Measurements from ENCODE around the gene RASD1.
"Not testable (repeated sequence)": the region's sequence is repeated elsewhere in the genome, so short reads cannot be mapped to it uniquely, and the experiment has no call there.

Gene RASD1

GRCh38 chr17:17499402-17500145, 3.4 kb upstream of the RASD1 start:
- DNase-seq: no peak

GRCh38 chr17:17498606-17499301, 2.6 kb upstream of the RASD1 start:
- DNase-seq: no peak

- no peak for DNase-seq
Measured at GRCh38 chr17:17497845-17498520, 1.8 kb upstream of the RASD1 start.

GRCh38 chr17:17497065-17497844, 1.1 kb upstream of the RASD1 start:
- no peak for DNase-seq

- DNase-seq: peak in 6 of 56 donors; percentile 27 to 81 (median 49)
Measured at GRCh38 chr17:17495536-17496188, 533 bp downstream of the RASD1 start.

GRCh38 chr17:17494870-17495535, 1.2 kb downstream of the RASD1 start:
- DNase-seq: peak in 15 of 56 donors; percentile 19 to 61 (median 44)

GRCh38 chr17:17494499-17494869, 1.7 kb downstream of the RASD1 start:
- peak in 1 of 56 donors; percentile 48 for DNase-seq

GRCh38 chr17:17493986-17494466, 2.2 kb downstream of the RASD1 start:
- no peak for DNase-seq

GRCh38 chr17:17493249-17493985, 2.8 kb downstream of the RASD1 start:
- DNase-seq: peak in 2 of 56 donors; percentile 31 to 32

GRCh38 chr17:17492571-17492970, 3.6 kb downstream of the RASD1 start:
- DNase-seq: no peak

- no peak for DNase-seq
Measured at GRCh38 chr17:17492085-17492484, 4.1 kb downstream of the RASD1 start.

GRCh38 chr17:17491546-17491988, 4.6 kb downstream of the RASD1 start:
- DNase-seq: peak in 18 of 56 donors; percentile 25 to 75 (median 48)

- DNase-seq: no peak
Measured at GRCh38 chr17:17491031-17491471, 5.1 kb downstream of the RASD1 start.

GRCh38 chr17:17487998-17488397, 8.2 kb downstream of the RASD1 start:
- no peak for DNase-seq

GRCh38 chr17:17486416-17486815, 9.8 kb downstream of the RASD1 start:
- not testable (repeated sequence) for DNase-seq

- no peak for DNase-seq
Measured at GRCh38 chr17:17485420-17485819, 10.8 kb downstream of the RASD1 start.

- no peak for DNase-seq
Measured at GRCh38 chr17:17484451-17484899, 11.7 kb downstream of the RASD1 start.

GRCh38 chr17:17481860-17482259, 14.3 kb downstream of the RASD1 start:
- DNase-seq: no peak

GRCh38 chr17:17480593-17481148, 15.5 kb downstream of the RASD1 start:
- no peak for DNase-seq
